K562 (cell line): Measurements from ENCODE around the gene LRIF1. TPM values are rescaled to one million over a fixed set of nuclear protein-coding genes. Genes with fewer than 3 reads are reported as not detected.

Experiments
- CTCF ChIP-seq, 3 experiments: IDR thresholded peaks in 2 of 3; conservative IDR thresholded peaks in 1 of 3; 2 replicates each; pipeline ENCODE4 v1.5.1; 2011 to 2012; ENCODE audit warnings: low read length in 3 of 3, mild to moderate bottlenecking in 3 of 3, control low read depth in 2 of 3, improper control_type of control experiment in 1 of 3, inconsistent platforms in 1 of 3, low read depth in 1 of 3, mixed read lengths in 1 of 3, moderate library complexity in 1 of 3; ENCODE audit not compliant: insufficient read depth in 2 of 3
- DPF2 ChIP-seq: fragments of 450-650 bp; IDR thresholded peaks from 2 replicates; pipeline ENCODE4 v1.6.1; 2016
- GATAD2A ChIP-seq: fragments of 450-650 bp; IDR thresholded peaks from 2 replicates; pipeline ENCODE4 v1.6.1; 2017
- MNT ChIP-seq, 2 experiments: fragments of 450-650 bp; conservative IDR thresholded peaks; 2 replicates each; pipeline ENCODE4 v1.6.1; 2017; ENCODE audit warnings: mild to moderate bottlenecking in 2 of 2, moderate library complexity in 2 of 2
- POLR2G ChIP-seq: fragments of 200-400 bp; formaldehyde crosslinking; IDR thresholded peaks from 2 replicates; pipeline ENCODE4 v1.6.1; 2017; ENCODE audit warnings: low read depth, mild to moderate bottlenecking, antibody characterized with exemption, low read length, moderate library complexity
- SMARCB1 ChIP-seq: IDR thresholded peaks from 2 replicates; pipeline ENCODE4 v1.6.1; 2011; ENCODE audit warnings: improper control_type of control experiment, low read depth; ENCODE audit not compliant: insufficient read length
- TBL1XR1 ChIP-seq, 2 experiments: IDR thresholded peaks; 2 replicates each; pipeline ENCODE4 v1.6.1; 2012; ENCODE audit warnings: improper control_type of control experiment in 2 of 2, low read length in 2 of 2, mild to moderate bottlenecking in 1 of 2
- TEAD4 ChIP-seq, 2 experiments: sonication (generic) in 1 of 2; formaldehyde crosslinking in 1 of 2; IDR thresholded peaks; 2 replicates each; pipeline versions ENCODE4 v1.6.1 to v1.8.0; 2012 to 2022; ENCODE audit warnings: borderline replicate concordance in 1 of 2, inconsistent platforms in 1 of 2, low read length in 1 of 2, mild to moderate bottlenecking in 1 of 2, missing genetic modification reagents in 1 of 2
- VEZF1 ChIP-seq: fragments of 200-800 bp; sonication (Bioruptor generic); IDR thresholded peaks from 2 replicates; pipeline ENCODE4 v1.6.1; 2017; ENCODE audit warnings: missing genetic modification characterization, missing compliant biosample characterization
- XRCC5 ChIP-seq: fragments of 200-400 bp; formaldehyde crosslinking; IDR thresholded peaks from 2 replicates; pipeline ENCODE4 v1.6.1; 2017; ENCODE audit warnings: low read depth, mild to moderate bottlenecking, low read length
- ZBTB17 ChIP-seq: fragments of 450-650 bp; formaldehyde crosslinking; IDR thresholded peaks from 2 replicates; pipeline ENCODE4 v1.4.0; 2020; ENCODE audit warnings: mild to moderate bottlenecking
- polyA plus RNA-seq, 8 experiments: library from polyadenylated mRNA; depleted of rRNA in 4 of 8; stranded (reverse) in 5 of 8; unstranded in 3 of 8; fragments of >200 nt; fragmentation: Nextera tagmentation in 2 of 8; fragmentation: Illumina TruSeq in 1 of 8; extraction: Ambion mirVana in 2 of 8; extraction: Trizol in 1 of 8; gene quantifications; 2 replicates each; pipeline versions ENCODE4 v1.2.1 to v1.2.3, GENCODE V29; 2011 to 2014; ENCODE audit warnings: inconsistent platforms in 1 of 8, missing spikeins in 1 of 8
- total RNA-seq, 7 experiments: library from RNA; depleted of rRNA in 6 of 7; stranded (reverse); fragments of >200 nt in 6 of 7; fragmentation: Illumina TruSeq in 2 of 7; extraction: Trizol in 2 of 7; gene quantifications; 2 replicates each; pipeline versions ENCODE4 v1.2.1 to v1.2.3, GENCODE V29; 2011 to 2021; ENCODE audit warnings: low replicate concordance in 1 of 7
- TF ChIP-seq, protein P1 (sequence below): fragments of 200-800 bp; sonication (Bioruptor generic); IDR thresholded peaks from 2 replicates; pipeline ENCODE4 v1.6.1; 2017; ENCODE audit warnings: missing genetic modification characterization, missing compliant biosample characterization
- TF ChIP-seq, protein P2 (sequence below): sonication (generic); formaldehyde crosslinking; IDR thresholded peaks from 2 replicates; pipeline ENCODE4 v1.8.0; 2022; ENCODE audit warnings: mild to moderate bottlenecking, low read depth, missing genetic modification reagents

The LRIF1 gene
- total and polyA plus RNA-seq, 9 of the 15 experiments (the other 6 are each of a cell fraction or from before 2014, with no cell fraction given), result 35.6 to 88.8 (median 74.1) TPM

- no peak for TF ChIP-seq CTCF (IDR thresholded peaks at IDR 0.05 in 2 of 3, conservative IDR thresholded peaks at IDR 0.05 in 1 of 3; ENCODE audit: insufficient read depth in 2 of 3, low read depth in 1 of 3, low read length in 3 of 3)
- no peak for TF ChIP-seq XRCC5
- peak; percentile 67 for TF ChIP-seq ZBTB17 (CRISPR knock-in tag)
- peak; percentile 73; the same call in 1 of the 2 replicates for TF ChIP-seq TEAD4 (IDR thresholded peaks at IDR 0.05; ENCODE audit: low read length)
- TF ChIP-seq TEAD4 (CRISPR knock-in tag; IDR thresholded peaks at IDR 0.05; ENCODE audit: borderline replicate concordance), result no peak
- TF ChIP-seq SMARCB1, result peak; percentile 92
- TF ChIP-seq, protein P1, sequence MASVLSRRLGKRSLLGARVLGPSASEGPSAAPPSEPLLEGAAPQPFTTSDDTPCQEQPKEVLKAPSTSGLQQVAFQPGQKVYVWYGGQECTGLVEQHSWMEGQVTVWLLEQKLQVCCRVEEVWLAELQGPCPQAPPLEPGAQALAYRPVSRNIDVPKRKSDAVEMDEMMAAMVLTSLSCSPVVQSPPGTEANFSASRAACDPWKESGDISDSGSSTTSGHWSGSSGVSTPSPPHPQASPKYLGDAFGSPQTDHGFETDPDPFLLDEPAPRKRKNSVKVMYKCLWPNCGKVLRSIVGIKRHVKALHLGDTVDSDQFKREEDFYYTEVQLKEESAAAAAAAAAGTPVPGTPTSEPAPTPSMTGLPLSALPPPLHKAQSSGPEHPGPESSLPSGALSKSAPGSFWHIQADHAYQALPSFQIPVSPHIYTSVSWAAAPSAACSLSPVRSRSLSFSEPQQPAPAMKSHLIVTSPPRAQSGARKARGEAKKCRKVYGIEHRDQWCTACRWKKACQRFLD (CRISPR knock-in tag), result peak; percentile 62; the same call in 1 of the 2 replicates
- TF ChIP-seq DPF2, result peak; percentile 95
- TF ChIP-seq, protein P2, sequence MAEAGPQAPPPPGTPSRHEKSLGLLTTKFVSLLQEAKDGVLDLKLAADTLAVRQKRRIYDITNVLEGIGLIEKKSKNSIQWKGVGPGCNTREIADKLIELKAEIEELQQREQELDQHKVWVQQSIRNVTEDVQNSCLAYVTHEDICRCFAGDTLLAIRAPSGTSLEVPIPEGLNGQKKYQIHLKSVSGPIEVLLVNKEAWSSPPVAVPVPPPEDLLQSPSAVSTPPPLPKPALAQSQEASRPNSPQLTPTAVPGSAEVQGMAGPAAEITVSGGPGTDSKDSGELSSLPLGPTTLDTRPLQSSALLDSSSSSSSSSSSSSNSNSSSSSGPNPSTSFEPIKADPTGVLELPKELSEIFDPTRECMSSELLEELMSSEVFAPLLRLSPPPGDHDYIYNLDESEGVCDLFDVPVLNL (CRISPR knock-in tag), result no peak
- 0 out of 2 replicates have a peak, but pooled peaks have one; percentile 83 for TF ChIP-seq GATAD2A
- TF ChIP-seq POLR2G, result no peak
- peak in 1 of 2 experiments; percentile 54; a peak in 3 of 4 replicates for TF ChIP-seq MNT (conservative IDR thresholded peaks at IDR 0.05)
- TF ChIP-seq TBL1XR1 (IDR thresholded peaks at IDR 0.05; ENCODE audit: low read length in 2 of 2), result peak in 1 of 2 experiments; percentile 78; a peak in 2 of 4 replicates
- peak; percentile 34 for TF ChIP-seq VEZF1 (CRISPR knock-in tag)
Observed at GRCh38 chr1:110916669-110917306, 46.9 kb downstream of the LRIF1 start (continued).
